K562 (cell line): ENCODE results near the gene RINL. TPM values are rescaled to one million over a fixed set of nuclear protein-coding genes. Genes with fewer than 3 reads are reported as not detected.
A peak's percentile ranks its signal among the peaks of the same experiment; 100 is the strongest.

Experiments used
- CREB5 ChIP-seq: fragments of 250-450 bp; sonication (Bioruptor Pico); IDR thresholded peaks from 2 replicates; pipeline ENCODE4 v1.5.0; 2020; ENCODE audit warnings: mild to moderate bottlenecking
- DNMT1 ChIP-seq: fragments of 450-650 bp; IDR thresholded peaks from 2 replicates; pipeline ENCODE4 v1.6.1; 2016; ENCODE audit warnings: antibody characterized with exemption, mild to moderate bottlenecking
- E2F1 ChIP-seq: sonication (generic); formaldehyde crosslinking; IDR thresholded peaks from 2 replicates; pipeline ENCODE4 v1.8.1; 2023; ENCODE audit warnings: mild to moderate bottlenecking, missing genetic modification reagents, moderate library complexity
- EP400 ChIP-seq: fragments of 450-650 bp; IDR thresholded peaks from 2 replicates; pipeline ENCODE4 v1.6.1; 2017; ENCODE audit warnings: antibody characterized with exemption, mild to moderate bottlenecking, moderate library complexity
- EZH2 ChIP-seq: IDR thresholded peaks from 2 replicates; pipeline ENCODE4 v1.6.1; 2012; ENCODE audit warnings: low read depth, mild to moderate bottlenecking, inconsistent platforms, low read length, borderline replicate concordance
- GATAD2A ChIP-seq: fragments of 450-650 bp; IDR thresholded peaks from 2 replicates; pipeline ENCODE4 v1.6.1; 2017
- HDAC2 ChIP-seq: fragments of 450-650 bp; IDR thresholded peaks from 2 replicates; pipeline ENCODE4 v1.6.1; 2016; ENCODE audit warnings: mild to moderate bottlenecking
- HEY1 ChIP-seq: fragments of 250-450 bp; sonication (Bioruptor Pico); IDR thresholded peaks from 2 replicates; pipeline ENCODE4 v1.5.0; 2020; ENCODE audit warnings: mild to moderate bottlenecking, moderate library complexity, borderline replicate concordance
- LARP7 ChIP-seq: fragments of 450-650 bp; IDR thresholded peaks from 2 replicates; pipeline ENCODE4 v1.6.1; 2016
- MTA1 ChIP-seq: fragments of 450-650 bp; IDR thresholded peaks from 2 replicates; pipeline ENCODE4 v1.6.1; 2017; ENCODE audit warnings: borderline replicate concordance
- MXI1 ChIP-seq: IDR thresholded peaks from 2 replicates; pipeline ENCODE4 v1.6.1; 2011; ENCODE audit warnings: low read depth, mild to moderate bottlenecking, improper control_type of control experiment, low read length
- PHB2 ChIP-seq: fragments of 450-650 bp; IDR thresholded peaks from 2 replicates; pipeline ENCODE4 v1.6.1; 2017; ENCODE audit warnings: low read depth
- POLR3A ChIP-seq: IDR thresholded peaks from 2 replicates; pipeline ENCODE4 v1.6.1; 2011; ENCODE audit warnings: borderline replicate concordance, mild to moderate bottlenecking, moderate library complexity; ENCODE audit not compliant: insufficient read length, insufficient read depth; ENCODE audit errors: extremely low read depth
- PRDM10 ChIP-seq: fragments of 450-650 bp; IDR thresholded peaks from 2 replicates; pipeline ENCODE4 v1.6.1; 2018; ENCODE audit not compliant: partially characterized antibody
- RBBP5 ChIP-seq: fragments of 200-600 bp; sonication (generic); IDR thresholded peaks from 2 replicates; pipeline ENCODE4 v1.6.1; 2012; ENCODE audit warnings: borderline replicate concordance, mild to moderate bottlenecking, low read length, control low read depth, inconsistent platforms; ENCODE audit not compliant: insufficient read depth, poor library complexity, severe bottlenecking
- SLC30A9 ChIP-seq: fragments of 250-450 bp; sonication (Bioruptor Pico); IDR thresholded peaks from 2 replicates; pipeline ENCODE4 v1.8.0; 2022; ENCODE audit warnings: mild to moderate bottlenecking, moderate library complexity
- TRIM24 ChIP-seq, 2 experiments: fragments of 450-650 bp; IDR thresholded peaks; 2 replicates each; pipeline ENCODE4 v1.6.1; 2016
- ZEB2 ChIP-seq: fragments of 450-650 bp; IDR thresholded peaks from 2 replicates; pipeline ENCODE4 v1.6.1; 2016
- ZFP91 ChIP-seq: sonication (generic); formaldehyde crosslinking; IDR thresholded peaks from 2 replicates; pipeline ENCODE4 v1.8.0; 2022; ENCODE audit warnings: mild to moderate bottlenecking, missing genetic modification reagents
- ZNF507 ChIP-seq: conservative IDR thresholded peaks from 2 replicates; pipeline ENCODE4 v1.6.1; 2017; ENCODE audit warnings: missing genetic modification characterization, missing compliant biosample characterization
- ZNF586 ChIP-seq: fragments of 450-650 bp; formaldehyde crosslinking; conservative IDR thresholded peaks from 2 replicates; pipeline ENCODE4 v1.4.0; 2020; ENCODE audit warnings: mild to moderate bottlenecking, moderate library complexity
- ZNF707 ChIP-seq: fragments of 250-450 bp; sonication (Bioruptor Pico); conservative IDR thresholded peaks from 2 replicates; pipeline ENCODE4 v1.8.0; 2022; ENCODE audit warnings: inconsistent platforms, mild to moderate bottlenecking, moderate library complexity
- ZNF75A ChIP-seq: fragments of 450-650 bp; formaldehyde crosslinking; IDR thresholded peaks from 2 replicates; pipeline ENCODE4 v1.4.0; 2020; ENCODE audit warnings: mild to moderate bottlenecking
- polyA plus RNA-seq, 8 experiments: library from polyadenylated mRNA; depleted of rRNA in 4 of 8; stranded (reverse) in 5 of 8; unstranded in 3 of 8; fragments of >200 nt; fragmentation: Nextera tagmentation in 2 of 8; fragmentation: Illumina TruSeq in 1 of 8; extraction: Ambion mirVana in 2 of 8; extraction: Trizol in 1 of 8; gene quantifications; 2 replicates each; pipeline versions ENCODE4 v1.2.1 to v1.2.3, GENCODE V29; 2011 to 2014; ENCODE audit warnings: inconsistent platforms in 1 of 8, missing spikeins in 1 of 8
- total RNA-seq, 7 experiments: library from RNA; depleted of rRNA in 6 of 7; stranded (reverse); fragments of >200 nt in 6 of 7; fragmentation: Illumina TruSeq in 2 of 7; extraction: Trizol in 2 of 7; gene quantifications; 2 replicates each; pipeline versions ENCODE4 v1.2.1 to v1.2.3, GENCODE V29; 2011 to 2021; ENCODE audit warnings: low replicate concordance in 1 of 7

Gene RINL
- total and polyA plus RNA-seq, 9 of the 15 experiments (the other 6 are each of a cell fraction or from before 2014, with no cell fraction given), result 0.82 to 10.9 (median 4.9) TPM

GRCh38 chr19:38862321-38863059, 15.6 kb downstream of the RINL start (continued):
- peak in 1 of 2 experiments; percentile 63; a peak in 1 of 4 replicates for TF ChIP-seq TRIM24 (IDR thresholded peaks at IDR 0.05)
- no peak for TF ChIP-seq POLR3A
- peak; percentile 76 for TF ChIP-seq HDAC2
- TF ChIP-seq GATAD2A, result no peak; the same call in 1 of the 2 replicates
- TF ChIP-seq HEY1, result no peak
- TF ChIP-seq PHB2, result no peak
- no peak for TF ChIP-seq CREB5 (CRISPR knock-in tag)
- no peak for TF ChIP-seq ZNF586
- no peak for TF ChIP-seq MXI1
- TF ChIP-seq ZFP91 (CRISPR knock-in tag), result no peak
- no peak for TF ChIP-seq ZNF75A (CRISPR knock-in tag)
- TF ChIP-seq RBBP5, result peak; percentile 49
- TF ChIP-seq ZNF707 (CRISPR knock-in tag), result no peak
- peak; percentile 84; the same call in 1 of the 2 replicates for TF ChIP-seq MTA1
- TF ChIP-seq PRDM10, result peak; percentile 23
- no peak for TF ChIP-seq EZH2
- TF ChIP-seq SLC30A9, result no peak
- TF ChIP-seq E2F1 (CRISPR knock-in tag), result no peak
- peak; percentile 90 for TF ChIP-seq ZEB2
- TF ChIP-seq EP400, result peak; percentile 84
- TF ChIP-seq LARP7, result no peak
- no peak for TF ChIP-seq ZNF507 (tag)
- TF ChIP-seq DNMT1, result no peak
